ENCODE measurements around the gene DBN1.

The DBN1 gene

GRCh38 chr5:177457852-177458681 is 15.4 kb downstream of the DBN1 start:
- DNase-seq (ENCODE audit: extremely low read depth in 1 of 2, low read depth in 1 of 2), result no peak

- no peak for DNase-seq (ENCODE audit: extremely low read depth in 1 of 2, low read depth in 1 of 2)
Measured at GRCh38 chr5:177456976-177457851, 16.2 kb downstream of the DBN1 start.

- DNase-seq (ENCODE audit: extremely low read depth in 1 of 2, low read depth in 1 of 2), result no peak
Measured at GRCh38 chr5:177456591-177456964, 16.9 kb downstream of the DBN1 start.

- DNase-seq (ENCODE audit: extremely low read depth in 1 of 2, low read depth in 1 of 2), result peak; percentile 84 to 96
Measured at GRCh38 chr5:177455661-177456590, 17.5 kb downstream of the DBN1 start.

GRCh38 chr5:177455036-177455660 is 18.3 kb downstream of the DBN1 start:
- peak; percentile 79 to 87 for DNase-seq (ENCODE audit: extremely low read depth in 1 of 2, low read depth in 1 of 2)

- DNase-seq (ENCODE audit: extremely low read depth in 1 of 2, low read depth in 1 of 2), result peak; percentile 83 to 97
Measured at GRCh38 chr5:177454397-177455035, 18.9 kb downstream of the DBN1 start.

GRCh38 chr5:177453852-177454396 is 19.5 kb downstream of the DBN1 start:
- DNase-seq (ENCODE audit: extremely low read depth in 1 of 2, low read depth in 1 of 2), result no peak

GRCh38 chr5:177452688-177453638 is 20.5 kb downstream of the DBN1 start:
- DNase-seq (ENCODE audit: extremely low read depth in 1 of 2, low read depth in 1 of 2), result no peak

- DNase-seq (ENCODE audit: extremely low read depth in 1 of 2, low read depth in 1 of 2), result no peak
Measured at GRCh38 chr5:177450667-177451424, 22.6 kb downstream of the DBN1 start.

- DNase-seq (ENCODE audit: extremely low read depth in 1 of 2, low read depth in 1 of 2), result no peak
Measured at GRCh38 chr5:177449140-177450061, 24.0 kb downstream of the DBN1 start.

GRCh38 chr5:177448244-177448950 is 25.0 kb downstream of the DBN1 start:
- no peak for DNase-seq (ENCODE audit: extremely low read depth in 1 of 2, low read depth in 1 of 2)

- no peak for DNase-seq (ENCODE audit: extremely low read depth in 1 of 2, low read depth in 1 of 2)
Measured at GRCh38 chr5:177447611-177448243, 25.7 kb downstream of the DBN1 start.

GRCh38 chr5:177447066-177447610 is 26.3 kb downstream of the DBN1 start:
- DNase-seq (ENCODE audit: extremely low read depth in 1 of 2, low read depth in 1 of 2), result peak in 1 of 2 donors; percentile 54

- peak in 1 of 2 donors; percentile 61 for DNase-seq (ENCODE audit: extremely low read depth in 1 of 2, low read depth in 1 of 2)
Measured at GRCh38 chr5:177446200-177447065, 27.0 kb downstream of the DBN1 start, which contains the start of gene PRR7. PRR7 (plus strand) TSS chr5:177446814; CDS start chr5:177455068, 8,254 bp downstream.
